B cell (primary cell): Measurements from ENCODE around the gene GRK5. TPM values are rescaled to one million over a fixed set of nuclear protein-coding genes. Genes with fewer than 3 reads are reported as not detected.

Source experiments
- ATAC-seq: fragments of 200-7000 bp; cut with Tn5 transposase; one replicate; pipeline ENCODE4 v1.10.0; 2021; ENCODE audit warnings: low read depth, mild to moderate bottlenecking, moderate number of reproducible peaks, moderate library complexity
- CTCF ChIA-PET: fragments of 350-600 bp; sonication (Branson Sonifier 250); formaldehyde crosslinking; loops from one replicate; lab custom pipeline; 2021; ENCODE audit warnings: antibody characterized with exemption, inconsistent platforms; lab: Charles Lee
- POLR2A ChIA-PET: fragments of 350-600 bp; sonication (Branson Sonifier 250); formaldehyde crosslinking; loops from one replicate; lab custom pipeline; 2021; ENCODE audit warnings: antibody characterized with exemption; lab: Charles Lee
- DNase-seq: peaks from one replicate; pipeline ENCODE4 v3.0.0; 2013
- H2AFZ ChIP-seq: 2 replicates; pipeline ENCODE4 v1.6.1; 2012; ENCODE audit warnings: mild to moderate bottlenecking, low read depth, low read length; ENCODE audit not compliant: insufficient read depth, poor library complexity, severe bottlenecking
- H3K27ac ChIP-seq, 2 donors: 1 replicate in 1 of 2; 2 replicates in 1 of 2; pipeline ENCODE4 v1.5.1; 2012 to 2013; ENCODE audit warnings: low read length in 2 of 2, mild to moderate bottlenecking in 2 of 2, moderate library complexity in 1 of 2
- H3K27me3 ChIP-seq, 4 experiments: fragments of 200-600 bp in 1 of 4; sonication (generic) in 1 of 4; replicated peaks in 1 of 4; 1 replicate in 2 of 4; 2 replicates in 2 of 4; pipeline versions ENCODE4 v1.6.1 to v1.7.0; 2013 to 2016; ENCODE audit warnings: low read length in 3 of 4, mild to moderate bottlenecking in 2 of 4, mixed read lengths in 1 of 4, moderate library complexity in 1 of 4; ENCODE audit not compliant: insufficient read depth in 4 of 4, control insufficient read depth in 3 of 4; ENCODE audit errors: control extremely low read depth in 1 of 4
- H3K36me3 ChIP-seq, 2 experiments: replicated peaks in 1 of 2; 1 replicate in 1 of 2; 2 replicates in 1 of 2; pipeline versions ENCODE4 v1.6.1 to v1.7.1; 2013; ENCODE audit warnings: low read length in 1 of 2; ENCODE audit not compliant: insufficient read depth in 2 of 2, control insufficient read depth in 1 of 2; ENCODE audit errors: control extremely low read depth in 1 of 2, extremely low read depth in 1 of 2
- H3K4me1 ChIP-seq, 2 donors: fragments of 200-600 bp in 1 of 2; sonication (generic) in 1 of 2; 1 replicate in 1 of 2; 2 replicates in 1 of 2; pipeline versions ENCODE4 v1.5.1 to v1.6.1; 2013 to 2017; ENCODE audit warnings: low read length in 2 of 2; ENCODE audit not compliant: control insufficient read depth in 2 of 2, insufficient read depth in 2 of 2
- H3K4me2 ChIP-seq: replicated peaks from 2 replicates; pipeline ENCODE3; 2012; ENCODE audit warnings: mild to moderate bottlenecking, low read depth, low read length; ENCODE audit not compliant: poor library complexity, severe bottlenecking
- H3K4me3 ChIP-seq, 5 experiments: fragments of 200-600 bp in 1 of 5; sonication (generic) in 1 of 5; 1 replicate in 3 of 5; 2 replicates in 2 of 5; pipeline versions ENCODE4 v1.5.1 to v1.7.0; 2011 to 2016; ENCODE audit warnings: low read length in 4 of 5, mild to moderate bottlenecking in 4 of 5, low read depth in 2 of 5, control low read depth in 1 of 5, moderate library complexity in 1 of 5; ENCODE audit not compliant: insufficient read depth in 1 of 5; ENCODE audit errors: control extremely low read depth in 1 of 5, extremely low read depth in 1 of 5
- H3K79me2 ChIP-seq: fragments of 200-600 bp; sonication (generic); one replicate; pipeline ENCODE4 v1.6.0; 2016; ENCODE audit warnings: low read length; ENCODE audit not compliant: control insufficient read depth, insufficient read depth
- H3K9ac ChIP-seq: fragments of 200-600 bp; sonication (generic); 2 replicates; pipeline ENCODE4 v1.6.1; 2017; ENCODE audit warnings: mild to moderate bottlenecking, low read length, moderate library complexity
- H3K9me3 ChIP-seq, 3 donors: one replicate each; pipeline versions ENCODE4 v1.6.1 to v1.7.1; 2013; ENCODE audit warnings: low read length in 2 of 3; ENCODE audit not compliant: control insufficient read depth in 2 of 3, insufficient read depth in 1 of 3; ENCODE audit errors: control extremely low read depth in 1 of 3
- H4K20me1 ChIP-seq: 2 replicates; pipeline ENCODE4 v1.6.0; 2012; ENCODE audit warnings: mild to moderate bottlenecking, low read length; ENCODE audit not compliant: insufficient read depth, control insufficient read depth, poor library complexity, severe bottlenecking
- H3K27ac Mint-ChIP-seq: one replicate; pipeline ENCODE4 v1.8.0; 2021; ENCODE audit warnings: mixed read lengths
- H3K27me3 Mint-ChIP-seq: one replicate; pipeline ENCODE4 v1.8.0; 2021; ENCODE audit warnings: mixed read lengths
- H3K4me1 Mint-ChIP-seq: one replicate; pipeline ENCODE4 v1.8.0; 2021; ENCODE audit warnings: mixed read lengths
- H3K4me3 Mint-ChIP-seq: one replicate; pipeline ENCODE4 v1.8.0; 2021; ENCODE audit warnings: mixed read lengths
- H3K9me3 Mint-ChIP-seq: one replicate; pipeline ENCODE4 v1.8.0; 2022; ENCODE audit warnings: mixed read lengths; ENCODE audit not compliant: insufficient read depth
- CTCF ChIP-seq: fragments of 200-600 bp; IDR thresholded peaks from one replicate; pipeline ENCODE4 v1.8.0; 2022; ENCODE audit warnings: antibody characterized with exemption, mild to moderate bottlenecking
- EZH2 ChIP-seq: IDR thresholded peaks from 2 replicates; pipeline ENCODE4 v1.6.1; 2012; ENCODE audit warnings: borderline replicate concordance, low read depth, mild to moderate bottlenecking, moderate library complexity, low read length; ENCODE audit not compliant: insufficient read depth, poor library complexity, severe bottlenecking
- WGBS: methylation state at CpG from one replicate; pipeline ENCODE4 v1.1.5; 2013; ENCODE audit warnings: missing lambda C conversion rate; ENCODE audit not compliant: insufficient coverage; 5-methylcytosine and 5-hydroxymethylcytosine counted together
- intact Hi-C: fragments of 100-400 bp; cut with micrococcal nuclease; formaldehyde crosslinking; loops from one replicate; pipeline ENCODE4 v1.10.0; 2022
- polyA plus RNA-seq: library from polyadenylated mRNA; depleted of rRNA; stranded (reverse); fragments of >200 nt; gene quantifications from 2 replicates; pipeline ENCODE4 v1.2.3, GENCODE V29; 2012
- total RNA-seq, 2 donors: library from RNA; stranded (reverse); fragments of 120-200 nt in 1 of 2; gene quantifications; 1 replicate in 1 of 2; 2 replicates in 1 of 2; pipeline versions ENCODE4 v1.2.3 to v1.2.4, GENCODE V29; 2013 to 2022

GRK5 gene
- total and polyA plus RNA-seq, 2 donors (not counting 1 experiment from before 2014, with no cell fraction given), result 21.9 to 54.8 TPM

DNA sequence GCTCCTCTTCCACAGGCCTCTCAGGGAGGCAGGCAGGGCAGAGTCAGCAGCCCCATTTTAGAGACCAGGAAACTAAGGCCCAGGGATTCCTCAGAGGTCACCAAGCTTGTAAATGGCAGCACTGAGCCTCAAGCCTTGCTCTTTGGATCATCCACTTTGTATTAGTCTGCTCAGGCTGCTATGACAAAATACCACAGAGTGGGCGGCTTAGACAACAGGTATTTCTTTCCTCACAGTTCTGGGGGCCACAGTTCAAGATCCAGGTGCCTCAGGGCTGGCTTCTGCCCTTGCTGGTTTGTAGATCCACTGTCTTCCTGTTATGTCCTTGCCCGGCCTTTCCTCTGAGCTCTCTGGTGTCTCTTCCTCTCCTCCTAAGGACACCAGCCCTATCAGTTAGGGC, 151.2 kb downstream of the GRK5 start:
- Histone ChIP-seq H3K9ac (no peak overlapping the region), H3K9me3 (peaks cover 0 to 19% (median 11%) of the 10 kb centered on the region in 3 donors), H4K20me1 (peaks cover 32% of the 10 kb centered on the region), H3K4me2 (peak overlapping the region; percentile 16), H2AFZ (no peak overlapping the region), H3K27ac (no peak overlapping the region), H3K79me2 (peaks cover 64% of the 10 kb centered on the region), H3K4me3 (no peak overlapping the region), H3K36me3 (peaks cover 0 to 10% of the 10 kb centered on the region in 2 experiments), H3K4me1 (peaks cover 11 to 29% of the 10 kb centered on the region in 2 donors), H3K27me3 (no peaks in the 10 kb centered on the region)
- H3K27ac Mint-ChIP-seq, result peak overlapping the region; percentile 53
- DNase-seq (no peak), ATAC-seq (no peak)
- peaks cover 45% of the 10 kb centered on the region for H3K4me1 Mint-ChIP-seq
- peaks cover 9% of the 10 kb centered on the region for H3K9me3 Mint-ChIP-seq
- TF ChIP-seq CTCF, result no peak
- no peak for TF ChIP-seq EZH2
- ChIA-PET CTCF (no interaction called here), POLR2A (no interaction called here)
- peak overlapping the region; percentile 41 for H3K4me3 Mint-ChIP-seq
- intact Hi-C loops, result no loop called here
- 100% methylated on average over 1 of the region's 2 CpGs for WGBS
- H3K27me3 Mint-ChIP-seq, result no peaks in the 10 kb centered on the region

DNA sequence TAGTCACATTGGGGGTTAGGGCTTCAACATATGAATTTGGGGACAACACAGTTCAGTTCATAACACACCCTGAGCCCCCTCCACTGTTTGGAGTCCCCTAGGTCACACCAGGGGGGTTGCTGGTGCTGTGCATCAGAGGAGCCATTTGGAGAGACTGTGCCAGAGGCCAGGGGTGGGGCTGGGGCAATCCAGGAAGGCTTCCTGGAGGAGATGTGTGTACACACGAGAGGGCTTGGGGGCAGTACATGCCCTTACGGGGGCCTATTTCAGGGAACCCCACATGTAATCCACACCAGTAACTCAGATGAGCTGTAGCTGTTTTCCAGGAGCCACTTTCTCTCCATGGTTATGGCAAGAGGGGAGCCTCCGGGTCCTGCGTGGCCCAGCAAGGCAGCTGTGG, 151.7 kb downstream of the GRK5 start:
- peaks cover 0 to 19% (median 11%) of the 10 kb centered on the region in 3 donors for H3K9me3 ChIP-seq
- 93% methylated on average over 3 of the region's 4 CpGs for WGBS
- H3K4me3 ChIP-seq, result no peak overlapping the region
- peaks cover 11 to 29% of the 10 kb centered on the region in 2 donors for H3K4me1 ChIP-seq
- H3K36me3 ChIP-seq, result peaks cover 0 to 11% of the 10 kb centered on the region in 2 experiments
- no peak overlapping the region for H3K9ac ChIP-seq
- no peak overlapping the region for H2AFZ ChIP-seq
- Mint-ChIP-seq H3K9me3 (peaks cover 9% of the 10 kb centered on the region), H3K4me3 (no peak overlapping the region), H3K27ac (no peak overlapping the region), H3K4me1 (peaks cover 45% of the 10 kb centered on the region), H3K27me3 (no peaks in the 10 kb centered on the region)
- peaks cover 32% of the 10 kb centered on the region for H4K20me1 ChIP-seq
- no peaks in the 10 kb centered on the region for H3K27me3 ChIP-seq
- no peak overlapping the region for H3K27ac ChIP-seq
- ChIA-PET CTCF (no interaction called here), POLR2A (interaction anchor here (1.6 kb wide), 1 partner anchor 10 kb away, joined by 3 read pairs; no protein-coding TSS in a partner anchor)
- H3K4me2 ChIP-seq, result no peak overlapping the region
- H3K79me2 ChIP-seq, result peaks cover 63% of the 10 kb centered on the region
- ATAC-seq (no peak), DNase-seq (no peak)
- intact Hi-C loops, result no loop called here
- no peak for TF ChIP-seq CTCF
- TF ChIP-seq EZH2, result no peak
